C4-2B (cell line): Measurements from ENCODE around the gene LIPT2.

Source experiments
- ZFX ChIP-seq: fragments of 450-650 bp; IDR thresholded peaks from 2 replicates; pipeline ENCODE4 v1.6.1; 2017
- TF ChIP-seq, protein P1 (sequence below): fragments of 450-650 bp; conservative IDR thresholded peaks from 2 replicates; pipeline ENCODE4 v1.5.1; 2017; ENCODE audit warnings: mild to moderate bottlenecking

DNA sequence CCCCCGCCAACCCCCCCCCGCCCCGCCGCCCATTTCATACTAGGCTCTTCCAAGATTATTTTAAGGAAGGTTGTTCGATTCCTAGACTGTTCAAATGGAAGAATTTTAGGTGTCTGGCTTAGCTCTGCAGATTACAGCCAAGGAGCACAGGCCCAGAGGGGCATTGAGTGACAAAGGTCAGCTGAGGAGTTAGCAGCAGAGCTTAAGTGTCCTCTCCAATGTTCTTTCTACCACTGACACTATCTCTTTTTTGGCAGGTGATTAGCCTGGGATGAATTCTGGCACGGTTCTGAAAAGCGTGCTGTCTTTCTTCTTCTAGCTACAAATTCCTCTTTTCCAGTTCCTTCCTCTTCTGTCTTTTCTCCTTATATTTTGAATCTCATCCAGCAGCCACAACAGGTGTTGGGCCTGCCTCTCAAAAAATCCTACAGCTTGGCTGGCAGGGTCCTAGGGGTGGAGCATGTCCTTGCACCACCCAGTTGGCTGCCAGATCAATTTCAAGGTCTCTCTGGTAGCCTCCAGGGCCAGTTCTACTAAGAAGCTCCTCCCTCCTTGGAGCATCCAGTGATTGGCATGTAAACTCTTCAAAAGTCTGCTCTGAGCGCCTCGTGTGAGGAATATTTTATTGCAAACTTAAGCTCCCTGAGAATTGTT, 49.2 kb downstream of the LIPT2 start:
- TF ChIP-seq, protein P1, sequence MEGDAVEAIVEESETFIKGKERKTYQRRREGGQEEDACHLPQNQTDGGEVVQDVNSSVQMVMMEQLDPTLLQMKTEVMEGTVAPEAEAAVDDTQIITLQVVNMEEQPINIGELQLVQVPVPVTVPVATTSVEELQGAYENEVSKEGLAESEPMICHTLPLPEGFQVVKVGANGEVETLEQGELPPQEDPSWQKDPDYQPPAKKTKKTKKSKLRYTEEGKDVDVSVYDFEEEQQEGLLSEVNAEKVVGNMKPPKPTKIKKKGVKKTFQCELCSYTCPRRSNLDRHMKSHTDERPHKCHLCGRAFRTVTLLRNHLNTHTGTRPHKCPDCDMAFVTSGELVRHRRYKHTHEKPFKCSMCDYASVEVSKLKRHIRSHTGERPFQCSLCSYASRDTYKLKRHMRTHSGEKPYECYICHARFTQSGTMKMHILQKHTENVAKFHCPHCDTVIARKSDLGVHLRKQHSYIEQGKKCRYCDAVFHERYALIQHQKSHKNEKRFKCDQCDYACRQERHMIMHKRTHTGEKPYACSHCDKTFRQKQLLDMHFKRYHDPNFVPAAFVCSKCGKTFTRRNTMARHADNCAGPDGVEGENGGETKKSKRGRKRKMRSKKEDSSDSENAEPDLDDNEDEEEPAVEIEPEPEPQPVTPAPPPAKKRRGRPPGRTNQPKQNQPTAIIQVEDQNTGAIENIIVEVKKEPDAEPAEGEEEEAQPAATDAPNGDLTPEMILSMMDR, result no peak
- no peak for TF ChIP-seq ZFX
